ENCODE data around the gene PPIP5K2. TPM values are rescaled to one million over a fixed set of nuclear protein-coding genes. Genes with fewer than 3 reads are reported as not detected.
"Not testable (repeated sequence)": the region's sequence is repeated elsewhere in the genome, so short reads cannot be mapped to it uniquely, and the experiment has no call there.

The PPIP5K2 gene
- total RNA-seq, 5 donors from 2014 or later (not counting 1 experiment from before 2014, with no cell fraction given): 40.1 to 63.7 (median 53.3) TPM

DNA sequence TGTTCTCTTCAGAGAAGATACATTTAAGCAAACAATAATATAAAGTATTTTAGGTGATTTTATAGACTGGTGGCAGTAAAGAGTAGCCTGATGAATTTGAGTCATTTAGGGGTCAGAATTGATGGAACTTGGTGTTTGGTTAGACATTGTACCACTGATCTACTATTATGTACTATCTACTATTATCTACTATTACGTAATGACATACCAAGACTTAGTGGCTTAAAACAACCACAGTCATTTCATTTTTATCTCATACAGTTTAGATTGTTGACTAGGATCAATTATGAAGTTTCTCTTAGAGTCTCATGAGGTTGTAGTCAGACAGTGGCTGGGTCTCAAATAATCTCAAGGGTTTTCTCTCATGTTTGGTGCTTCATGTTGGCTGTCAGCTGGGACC, 54.0 kb downstream of the PPIP5K2 start:
- H3K9me3 ChIP-seq: no peaks in the 10 kb centered on the region
- no peak overlapping the region for H3K27ac Mint-ChIP-seq
- no CpG with 5 or more reads among the region's 1 CpG for WGBS (ENCODE audit: insufficient coverage)

DNA sequence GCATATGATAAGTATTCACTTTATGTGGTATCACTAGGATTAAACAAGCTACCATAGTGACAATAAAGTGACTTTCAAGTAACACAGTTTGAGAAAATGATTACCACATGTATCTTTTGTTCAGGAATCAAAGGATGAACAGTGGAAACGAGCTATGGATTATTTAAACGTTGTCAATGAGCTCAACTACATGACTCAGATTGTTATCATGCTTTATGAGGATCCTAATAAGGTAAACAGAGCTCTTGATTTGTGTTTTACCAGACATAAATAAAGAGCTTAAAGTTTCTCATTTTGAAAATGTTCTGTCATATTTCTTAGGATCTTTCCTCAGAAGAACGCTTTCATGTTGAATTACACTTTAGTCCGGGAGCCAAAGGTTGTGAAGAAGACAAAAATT, 57.4 kb downstream of the PPIP5K2 start:
- Histone ChIP-seq H3K27me3 (replicated peaks in 1 of 2; ENCODE audit: control insufficient read depth in 2 of 2, extremely low read depth in 1 of 2, insufficient read depth in 2 of 2, low read length in 1 of 2) (no peaks in the 10 kb centered on the region), H3K36me3 (ENCODE audit: control insufficient read depth in 2 of 2, extremely low read depth in 1 of 2, insufficient read depth in 1 of 2, low read length in 1 of 2) (peaks cover 3 to 22% of the 10 kb centered on the region in 2 donors), H3K9me3 (no peaks in the 10 kb centered on the region), H3K27ac (ENCODE audit: low read length) (no peak overlapping the region), H3K4me3 (ENCODE audit: control insufficient read depth in 1 of 2, extremely low read depth in 1 of 2, low read length in 1 of 2) (no peak overlapping the region), H3K4me1 (ENCODE audit: control insufficient read depth in 1 of 2, extremely low read depth in 1 of 2, insufficient read depth in 2 of 2, low read length in 2 of 2) (no peaks in the 10 kb centered on the region)
- DNase-seq (no peak), ATAC-seq (replicated peaks in 1 of 4) (no peak)
- no peak overlapping the region for H3K27ac Mint-ChIP-seq
- POLR2A ChIA-PET: no interaction called here
- peaks cover 43% of the 10 kb centered on the region for H3K36me3 Mint-ChIP-seq
- H3K4me3 Mint-ChIP-seq: no peak overlapping the region
- 100% methylated on average over 1 of the region's 4 CpGs for WGBS (ENCODE audit: insufficient coverage)
- no peaks in the 10 kb centered on the region for H3K4me1 Mint-ChIP-seq
- H3K9me3 Mint-ChIP-seq: no peaks in the 10 kb centered on the region
- H3K27me3 Mint-ChIP-seq: no peaks in the 10 kb centered on the region
- CTCF ChIA-PET: interaction anchor here in 1 of 2 donors (1.2 kb wide), 1 partner anchor 81 kb away, joined by 5 read pairs; the partner anchor contains the start of gene MACIR

More for the DNA sequence above, 54.0 kb downstream of the PPIP5K2 start:
- Histone ChIP-seq H3K4me3 (ENCODE audit: control insufficient read depth in 1 of 2, extremely low read depth in 1 of 2, low read length in 1 of 2) (no peak overlapping the region), H3K4me1 (ENCODE audit: control insufficient read depth in 1 of 2, extremely low read depth in 1 of 2, insufficient read depth in 2 of 2, low read length in 2 of 2) (no peaks in the 10 kb centered on the region), H3K36me3 (ENCODE audit: control insufficient read depth in 2 of 2, extremely low read depth in 1 of 2, insufficient read depth in 1 of 2, low read length in 1 of 2) (peaks cover 3 to 20% of the 10 kb centered on the region in 2 donors), H3K27me3 (replicated peaks in 1 of 2; ENCODE audit: control insufficient read depth in 2 of 2, extremely low read depth in 1 of 2, insufficient read depth in 2 of 2, low read length in 1 of 2) (no peaks in the 10 kb centered on the region), H3K27ac (ENCODE audit: low read length) (no peak overlapping the region)
- H3K27me3 Mint-ChIP-seq: no peaks in the 10 kb centered on the region
- H3K4me1 Mint-ChIP-seq: no peaks in the 10 kb centered on the region
- peaks cover 35% of the 10 kb centered on the region for H3K36me3 Mint-ChIP-seq
- H3K4me3 Mint-ChIP-seq: no peak overlapping the region
- CTCF ChIA-PET: no interaction called here
- POLR2A ChIA-PET: no interaction called here
- no peaks in the 10 kb centered on the region for H3K9me3 Mint-ChIP-seq
- DNase-seq (no peak), ATAC-seq (replicated peaks in 1 of 4) (no peak)

DNA sequence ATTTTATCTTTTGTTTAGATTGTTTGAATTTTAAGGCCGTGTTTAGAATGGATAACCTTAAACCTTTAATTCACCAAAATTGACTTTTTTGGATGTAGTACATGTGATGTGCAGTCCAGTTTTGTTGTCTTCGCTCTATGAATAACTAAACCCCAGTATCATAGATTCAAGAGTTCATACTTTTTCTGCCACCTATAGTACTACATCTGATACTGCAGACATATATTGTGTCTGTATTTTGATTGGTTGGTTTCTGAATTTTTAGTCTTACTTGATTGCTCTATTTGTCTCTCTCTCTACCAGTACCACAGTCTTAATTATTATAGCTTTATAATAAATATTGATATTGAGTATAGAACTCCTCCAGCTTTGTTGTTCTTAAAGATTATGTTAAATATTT, 58.1 kb downstream of the PPIP5K2 start:
- Mint-ChIP-seq H3K4me3 (no peak overlapping the region), H3K36me3 (peaks cover 42% of the 10 kb centered on the region), H3K4me1 (no peaks in the 10 kb centered on the region), H3K27me3 (no peaks in the 10 kb centered on the region), H3K9me3 (no peaks in the 10 kb centered on the region), H3K27ac (no peak overlapping the region)
- Histone ChIP-seq H3K9me3 (no peaks in the 10 kb centered on the region), H3K4me3 (ENCODE audit: control insufficient read depth in 1 of 2, extremely low read depth in 1 of 2, low read length in 1 of 2) (no peak overlapping the region), H3K27me3 (replicated peaks in 1 of 2; ENCODE audit: control insufficient read depth in 2 of 2, extremely low read depth in 1 of 2, insufficient read depth in 2 of 2, low read length in 1 of 2) (no peaks in the 10 kb centered on the region), H3K27ac (ENCODE audit: low read length) (no peak overlapping the region), H3K4me1 (ENCODE audit: control insufficient read depth in 1 of 2, extremely low read depth in 1 of 2, insufficient read depth in 2 of 2, low read length in 2 of 2) (no peaks in the 10 kb centered on the region), H3K36me3 (ENCODE audit: control insufficient read depth in 2 of 2, extremely low read depth in 1 of 2, insufficient read depth in 1 of 2, low read length in 1 of 2) (peaks cover 3 to 21% of the 10 kb centered on the region in 2 donors)
- CTCF ChIA-PET: interaction anchor here in 1 of 2 donors (0.6 to 1.2 kb wide), 2 partner anchors 80 to 412 kb away, joined by 3 to 5 read pairs; partner anchors contain the start of gene MACIR
- POLR2A ChIA-PET: no interaction called here
- DNase-seq (no peak), ATAC-seq (replicated peaks in 1 of 4) (no peak)
- no CpG with 5 or more reads among the region's 2 CpGs for WGBS (ENCODE audit: insufficient coverage)

DNA sequence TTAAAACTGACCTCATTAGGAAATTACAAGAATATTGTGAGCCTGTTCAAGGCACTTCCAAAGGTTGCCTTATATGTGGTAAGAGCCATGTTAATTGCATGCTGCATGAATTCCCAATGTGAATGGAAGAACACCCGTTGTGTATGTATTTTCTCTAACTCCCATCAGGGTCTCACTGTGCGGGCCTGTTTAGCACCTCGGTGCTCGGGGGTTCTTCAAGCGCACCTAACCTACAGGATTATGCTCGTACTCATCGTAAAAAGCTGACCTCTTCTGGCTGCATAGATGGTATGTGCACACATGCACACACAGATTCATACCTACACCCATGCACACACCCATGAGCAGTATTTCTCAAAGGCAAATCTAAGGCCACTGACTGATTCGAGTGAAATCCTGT, 66.1 kb downstream of the PPIP5K2 start:
- Histone ChIP-seq H3K27ac (ENCODE audit: low read length) (no peak overlapping the region), H3K4me1 (ENCODE audit: control insufficient read depth in 1 of 2, extremely low read depth in 1 of 2, insufficient read depth in 2 of 2, low read length in 2 of 2) (peaks cover 0 to 6% of the 10 kb centered on the region in 2 experiments), H3K9me3 (no peaks in the 10 kb centered on the region), H3K27me3 (replicated peaks in 1 of 2; ENCODE audit: control insufficient read depth in 2 of 2, extremely low read depth in 1 of 2, insufficient read depth in 2 of 2, low read length in 1 of 2) (no peaks in the 10 kb centered on the region), H3K36me3 (ENCODE audit: control insufficient read depth in 2 of 2, extremely low read depth in 1 of 2, insufficient read depth in 1 of 2, low read length in 1 of 2) (peaks cover 0 to 22% of the 10 kb centered on the region in 2 donors), H3K4me3 (ENCODE audit: control insufficient read depth in 1 of 2, extremely low read depth in 1 of 2, low read length in 1 of 2) (no peak overlapping the region)
- H3K36me3 Mint-ChIP-seq: peaks cover 48% of the 10 kb centered on the region
- CTCF ChIA-PET: no interaction called here
- ATAC-seq (replicated peaks in 1 of 4): no peak
- no peaks in the 10 kb centered on the region for H3K27me3 Mint-ChIP-seq
- peaks cover 6 to 15% (median 11%) of the 10 kb centered on the region in 3 donors for H3K4me1 Mint-ChIP-seq
- POLR2A ChIA-PET: no interaction called here
- DNase-seq: no peak
- no peak overlapping the region for H3K27ac Mint-ChIP-seq
- H3K9me3 Mint-ChIP-seq: no peaks in the 10 kb centered on the region
- H3K4me3 Mint-ChIP-seq: no peak overlapping the region
- 100% methylated on average over 6 of the region's 8 CpGs for WGBS (ENCODE audit: insufficient coverage)

DNA sequence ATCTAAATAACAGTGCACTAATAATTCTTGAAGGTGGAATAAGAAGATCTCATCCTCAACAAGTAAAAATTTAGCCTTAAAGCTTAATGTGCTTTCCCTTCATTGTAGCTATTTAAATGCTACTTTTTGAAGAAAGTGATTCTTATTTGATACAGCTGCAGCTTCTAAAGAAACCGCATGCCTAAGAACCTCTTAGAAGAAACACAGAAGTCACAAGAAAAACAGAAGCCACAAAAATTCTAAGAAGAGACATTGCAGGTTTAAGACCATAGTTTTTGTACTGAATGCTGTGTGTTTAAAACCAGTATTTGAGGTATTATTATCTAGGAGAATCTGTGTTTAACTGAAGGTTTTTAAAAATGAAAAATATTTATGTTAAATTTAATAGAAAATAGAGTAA, 68.3 kb downstream of the PPIP5K2 start:
- no peaks in the 10 kb centered on the region for H3K9me3 Mint-ChIP-seq
- no peak overlapping the region for H3K4me3 Mint-ChIP-seq
- H3K4me1 Mint-ChIP-seq: peaks cover 6 to 15% (median 11%) of the 10 kb centered on the region in 3 donors
- no peak overlapping the region for H3K27ac ChIP-seq (ENCODE audit: low read length)
- CTCF ChIA-PET: no interaction called here
- no peak for DNase-seq
- no peaks in the 10 kb centered on the region for H3K27me3 Mint-ChIP-seq
- WGBS (ENCODE audit: insufficient coverage): no CpG with 5 or more reads among the region's 1 CpG
- H3K36me3 ChIP-seq (ENCODE audit: control insufficient read depth in 2 of 2, extremely low read depth in 1 of 2, insufficient read depth in 1 of 2, low read length in 1 of 2): peaks cover 0 to 20% of the 10 kb centered on the region in 2 donors
- H3K27me3 ChIP-seq (replicated peaks in 1 of 2; ENCODE audit: control insufficient read depth in 2 of 2, extremely low read depth in 1 of 2, insufficient read depth in 2 of 2, low read length in 1 of 2): no peaks in the 10 kb centered on the region
- H3K36me3 Mint-ChIP-seq: peaks cover 43% of the 10 kb centered on the region
- POLR2A ChIA-PET: interaction anchor here in 1 of 2 donors (0.6 kb wide), 1 partner anchor 75 kb away, joined by 4 read pairs; no protein-coding TSS in a partner anchor
- H3K4me3 ChIP-seq (ENCODE audit: control insufficient read depth in 1 of 2, extremely low read depth in 1 of 2, low read length in 1 of 2): no peak overlapping the region
- no peaks in the 10 kb centered on the region for H3K9me3 ChIP-seq
- H3K27ac Mint-ChIP-seq: no peak overlapping the region
- peak in 1 of 4 experiments; percentile 46 for ATAC-seq (replicated peaks in 1 of 4)
- peaks cover 0 to 6% of the 10 kb centered on the region in 2 experiments for H3K4me1 ChIP-seq (ENCODE audit: control insufficient read depth in 1 of 2, extremely low read depth in 1 of 2, insufficient read depth in 2 of 2, low read length in 2 of 2)

DNA sequence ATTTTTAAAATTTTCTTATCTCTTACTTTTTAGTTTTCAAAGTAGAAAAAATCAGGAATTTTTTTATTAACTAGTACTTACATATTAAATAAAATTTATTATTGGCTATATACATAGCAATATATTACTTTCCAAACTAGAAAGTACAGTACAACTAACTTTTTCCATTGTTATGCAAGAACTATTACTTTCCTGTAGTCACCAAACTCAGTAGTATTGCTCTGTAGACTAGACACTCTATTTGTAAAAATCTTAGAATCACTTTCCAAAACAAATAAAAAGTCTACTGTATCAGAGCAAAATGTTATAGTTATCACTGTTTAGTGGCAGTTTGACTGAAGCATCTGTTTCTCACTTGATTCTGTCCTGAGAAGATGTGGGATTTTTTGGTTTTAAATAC, 83.1 kb downstream of the PPIP5K2 start:
- CTCF ChIA-PET: no interaction called here
- Histone ChIP-seq H3K9me3 (no peaks in the 10 kb centered on the region), H3K27ac (ENCODE audit: low read length) (no peak overlapping the region), H3K27me3 (replicated peaks in 1 of 2; ENCODE audit: control insufficient read depth in 2 of 2, extremely low read depth in 1 of 2, insufficient read depth in 2 of 2, low read length in 1 of 2) (no peaks in the 10 kb centered on the region), H3K4me1 (ENCODE audit: control insufficient read depth in 1 of 2, extremely low read depth in 1 of 2, insufficient read depth in 2 of 2, low read length in 2 of 2) (peaks cover 0 to 2% of the 10 kb centered on the region in 2 experiments), H3K4me3 (ENCODE audit: control insufficient read depth in 1 of 2, extremely low read depth in 1 of 2, low read length in 1 of 2) (no peak overlapping the region), H3K36me3 (ENCODE audit: control insufficient read depth in 2 of 2, extremely low read depth in 1 of 2, insufficient read depth in 1 of 2, low read length in 1 of 2) (peaks cover 0 to 9% of the 10 kb centered on the region in 2 donors)
- Mint-ChIP-seq H3K4me3 (no peak overlapping the region), H3K36me3 (peaks cover 79% of the 10 kb centered on the region), H3K27me3 (no peaks in the 10 kb centered on the region), H3K27ac (no peak overlapping the region), H3K4me1 (peaks cover 4 to 10% (median 7%) of the 10 kb centered on the region in 3 donors), H3K9me3 (peaks cover 0 to 4% (median 4%) of the 10 kb centered on the region in 3 donors)
- POLR2A ChIA-PET: no interaction called here
- ATAC-seq (replicated peaks in 1 of 4) (no peak), DNase-seq (no peak)

DNA sequence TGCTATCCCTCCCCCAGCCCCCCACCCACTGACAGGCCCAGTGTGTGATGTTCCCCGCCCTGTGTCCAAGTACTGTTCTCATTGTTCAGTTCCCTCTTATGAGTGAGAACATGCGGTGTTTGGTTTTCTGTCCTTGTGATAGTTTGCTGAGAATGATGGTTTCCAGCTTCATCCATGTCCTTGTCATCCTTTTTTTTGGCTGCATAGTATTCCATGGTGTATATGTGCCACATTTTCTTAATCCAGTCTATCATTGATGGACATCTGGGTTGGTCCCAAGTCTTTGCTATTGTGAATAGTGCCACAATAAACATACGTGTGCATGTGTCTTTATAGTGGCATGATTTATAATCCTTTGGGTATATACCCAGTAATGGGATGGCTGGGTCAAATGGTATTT, 84.9 kb downstream of the PPIP5K2 start:
- H3K36me3 ChIP-seq (ENCODE audit: control insufficient read depth in 2 of 2, extremely low read depth in 1 of 2, insufficient read depth in 1 of 2, low read length in 1 of 2); H3K4me3 Mint-ChIP-seq; H3K9me3 Mint-ChIP-seq; POLR2A ChIA-PET; H3K4me3 ChIP-seq (ENCODE audit: control insufficient read depth in 1 of 2, extremely low read depth in 1 of 2, low read length in 1 of 2); H3K9me3 ChIP-seq; H3K27ac Mint-ChIP-seq; H3K27ac ChIP-seq (ENCODE audit: low read length); ATAC-seq (replicated peaks in 1 of 4); H3K27me3 Mint-ChIP-seq; DNase-seq; H3K4me1 ChIP-seq (ENCODE audit: control insufficient read depth in 1 of 2, extremely low read depth in 1 of 2, insufficient read depth in 2 of 2, low read length in 2 of 2); H3K27me3 ChIP-seq (replicated peaks in 1 of 2; ENCODE audit: control insufficient read depth in 2 of 2, extremely low read depth in 1 of 2, insufficient read depth in 2 of 2, low read length in 1 of 2): not testable (repeated sequence)
- peaks cover 6 to 13% (median 13%) of the 10 kb centered on the region in 3 donors for H3K4me1 Mint-ChIP-seq
- CTCF ChIA-PET: interaction anchor here in 1 of 2 donors (0.7 kb wide), 1 partner anchor 12 kb away, joined by 3 read pairs; no protein-coding TSS in a partner anchor
- peaks cover 73% of the 10 kb centered on the region for H3K36me3 Mint-ChIP-seq
- WGBS (ENCODE audit: insufficient coverage): 100% methylated on average over 1 of the region's 3 CpGs

Data from T-cell (primary cell).